ENCODE results near the gene IL1RAPL1.

Gene IL1RAPL1

GRCh38 chrX:29947225-29947624, 1360.0 kb downstream of the IL1RAPL1 start:
- no peak for DNase-seq

- DNase-seq = no peak
Observed at GRCh38 chrX:29948653-29949052, 1361.4 kb downstream of the IL1RAPL1 start.

DNA sequence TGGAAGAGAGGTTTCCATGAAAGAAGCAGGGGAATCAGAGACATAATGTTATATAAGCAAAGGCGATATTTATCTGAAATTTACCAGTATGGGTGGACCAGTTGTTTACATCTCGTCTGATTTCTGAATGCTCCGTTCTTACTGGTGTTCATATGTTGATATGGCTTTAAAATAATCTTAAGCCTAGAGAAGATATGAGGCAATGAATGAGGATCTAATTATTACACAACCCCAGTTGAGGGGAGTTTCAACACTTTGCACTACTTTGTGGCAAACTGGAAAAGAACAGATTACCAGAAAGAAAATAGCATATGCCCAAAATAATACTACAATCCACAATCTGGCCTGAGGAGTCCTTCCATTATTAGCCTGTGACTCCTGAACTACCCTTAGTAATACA, 1364.8 kb downstream of the IL1RAPL1 start:
- DNase-seq = no peak

DNA sequence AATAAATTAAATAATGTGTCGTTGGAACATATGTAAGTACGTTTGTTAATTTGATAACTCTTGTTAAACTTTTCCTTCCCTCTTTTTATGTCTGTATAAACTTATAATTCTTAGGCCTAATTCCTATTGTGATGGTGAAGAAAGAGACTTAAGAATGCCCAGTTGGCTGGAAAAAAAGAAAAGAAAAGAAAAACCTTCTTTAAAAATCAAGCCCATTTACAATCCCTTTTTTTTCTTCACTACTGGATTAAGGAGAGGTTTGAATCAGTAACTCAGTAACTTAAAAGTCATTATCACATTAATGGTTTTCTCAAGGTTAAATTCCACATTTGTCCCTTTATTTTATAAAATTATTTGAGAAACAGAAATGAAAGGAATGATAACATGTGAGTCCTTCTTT, 1374.8 kb downstream of the IL1RAPL1 start:
- no peak for DNase-seq

DNA sequence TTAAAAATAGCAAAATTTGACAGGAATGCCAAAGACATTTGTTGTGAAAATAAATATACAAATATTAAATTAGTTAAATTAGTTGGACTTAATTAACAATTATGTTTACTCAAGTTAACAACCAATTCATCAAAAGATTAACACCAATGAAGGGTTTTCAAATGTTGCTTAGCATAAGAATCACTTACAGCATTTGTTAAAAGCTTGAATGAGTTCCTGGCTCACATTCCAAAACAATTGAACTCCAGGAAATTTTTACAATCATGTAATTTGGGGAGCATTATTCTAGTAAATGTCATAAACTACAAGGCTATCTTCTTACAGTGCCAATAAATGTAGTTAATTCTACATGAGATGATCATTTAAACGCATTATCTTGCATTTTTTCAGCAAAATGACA, 1378.4 kb downstream of the IL1RAPL1 start:
- no peak for DNase-seq

GRCh38 chrX:29992083-29992482, 1404.8 kb downstream of the IL1RAPL1 start:
- no peak for DNase-seq

GRCh38 chrX:30005813-30006212, 1418.6 kb downstream of the IL1RAPL1 start:
- no peak for DNase-seq
